ENCODE results near the gene PPFIBP2.

DNA sequence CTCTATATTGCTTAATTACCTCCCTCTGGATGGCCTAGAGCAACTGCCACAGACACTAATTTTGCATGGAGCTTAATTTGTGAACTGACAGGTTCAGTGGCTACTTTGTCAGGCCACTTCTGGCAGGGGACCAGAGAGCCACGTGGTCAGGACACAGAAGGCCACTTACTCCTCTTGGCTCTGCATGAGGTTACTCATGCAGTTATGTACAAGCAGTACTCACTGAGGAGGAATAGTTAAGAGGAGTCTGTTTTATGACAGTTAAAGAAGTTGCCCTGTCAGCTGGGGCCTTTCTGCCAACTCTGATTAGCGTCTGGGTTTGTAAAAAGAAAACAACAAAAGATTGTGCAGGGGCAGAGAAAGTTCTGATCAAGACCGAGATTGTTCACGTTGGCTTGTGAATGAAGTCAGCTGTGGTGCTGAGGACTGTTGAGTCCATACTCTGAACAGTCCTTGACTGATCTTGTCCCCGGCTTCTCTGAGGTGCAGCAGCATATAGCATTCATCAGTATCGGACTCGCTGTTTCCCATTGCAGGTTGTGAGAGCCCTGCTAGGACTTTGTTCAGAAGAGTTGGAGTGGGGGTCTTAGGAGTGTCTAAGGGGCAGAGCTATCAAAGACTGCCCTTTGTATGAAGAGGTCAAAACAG is 41.4 kb downstream of the PPFIBP2 start:
- TF ChIP-seq, protein P1, sequence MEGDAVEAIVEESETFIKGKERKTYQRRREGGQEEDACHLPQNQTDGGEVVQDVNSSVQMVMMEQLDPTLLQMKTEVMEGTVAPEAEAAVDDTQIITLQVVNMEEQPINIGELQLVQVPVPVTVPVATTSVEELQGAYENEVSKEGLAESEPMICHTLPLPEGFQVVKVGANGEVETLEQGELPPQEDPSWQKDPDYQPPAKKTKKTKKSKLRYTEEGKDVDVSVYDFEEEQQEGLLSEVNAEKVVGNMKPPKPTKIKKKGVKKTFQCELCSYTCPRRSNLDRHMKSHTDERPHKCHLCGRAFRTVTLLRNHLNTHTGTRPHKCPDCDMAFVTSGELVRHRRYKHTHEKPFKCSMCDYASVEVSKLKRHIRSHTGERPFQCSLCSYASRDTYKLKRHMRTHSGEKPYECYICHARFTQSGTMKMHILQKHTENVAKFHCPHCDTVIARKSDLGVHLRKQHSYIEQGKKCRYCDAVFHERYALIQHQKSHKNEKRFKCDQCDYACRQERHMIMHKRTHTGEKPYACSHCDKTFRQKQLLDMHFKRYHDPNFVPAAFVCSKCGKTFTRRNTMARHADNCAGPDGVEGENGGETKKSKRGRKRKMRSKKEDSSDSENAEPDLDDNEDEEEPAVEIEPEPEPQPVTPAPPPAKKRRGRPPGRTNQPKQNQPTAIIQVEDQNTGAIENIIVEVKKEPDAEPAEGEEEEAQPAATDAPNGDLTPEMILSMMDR (IDR thresholded peaks at IDR 0.05): no peak
- no peak for TF ChIP-seq POLR2A (IDR thresholded peaks at IDR 0.05)

Measured in breast epithelium (tissue), 3 donors.